NOMO-1 treated with DMSO at 0.1 percent for 48 hours (cell line): ENCODE data around the gene TMEM171.

Experiments
- DNase-seq: peaks from one replicate; lab custom pipeline; 2025; ENCODE audit not compliant: unreplicated experiment; lab: John Stamatoyannopoulos, UW

The TMEM171 gene

GRCh38 chr5:73151766-73152410 is 31.5 kb downstream of the TMEM171 start:
- DNase-seq = no peak

DNA sequence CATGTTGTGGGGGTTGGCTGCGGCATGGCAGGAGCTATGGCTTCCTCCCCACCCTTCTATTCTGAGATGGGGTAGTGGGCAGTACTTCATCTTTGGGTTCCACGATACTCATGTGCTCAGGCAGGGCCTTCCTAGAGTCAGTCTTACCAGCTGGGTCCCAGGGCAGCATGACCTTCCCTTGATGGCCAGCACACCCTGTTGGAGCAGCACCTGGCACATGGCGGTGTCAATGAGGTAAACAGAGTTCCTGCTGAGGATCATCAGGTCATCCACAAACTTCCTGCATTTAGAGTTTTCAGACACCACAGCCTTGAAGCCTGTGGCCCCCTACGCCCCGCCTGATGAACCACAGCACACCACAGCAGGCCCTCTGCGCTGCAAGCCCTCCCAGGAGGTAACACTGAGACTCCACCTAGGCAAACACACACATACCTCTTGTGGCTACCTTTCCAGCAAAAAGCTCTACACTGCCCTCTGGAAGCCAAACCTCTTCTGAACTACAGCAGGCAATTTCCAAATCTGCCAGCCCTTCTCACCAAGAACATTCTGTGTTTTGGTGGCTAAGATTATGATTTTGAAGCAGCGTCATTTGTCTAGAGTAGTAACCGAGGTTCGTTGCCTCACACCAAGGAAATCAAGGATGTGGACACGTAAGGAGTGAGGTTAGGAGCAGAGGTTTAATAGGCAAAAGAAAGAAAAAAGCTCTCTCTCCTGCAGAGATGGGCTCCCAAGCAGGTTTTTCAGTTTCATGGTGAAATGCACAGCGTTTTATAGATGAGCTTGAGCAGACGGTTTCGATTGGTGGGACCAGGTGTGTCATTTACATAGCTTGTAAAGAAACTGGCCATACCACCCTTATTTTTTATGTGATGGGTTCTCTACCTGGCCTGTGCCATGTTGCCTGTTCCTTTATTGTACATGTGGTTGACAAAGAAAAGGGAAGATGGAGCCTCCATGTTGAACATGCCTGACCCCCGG is 32.3 kb downstream of the TMEM171 start:
- DNase-seq = no peak

- peak; percentile 41 for DNase-seq
Observed at GRCh38 chr5:73153513-73153912, 33.1 kb downstream of the TMEM171 start.

DNA sequence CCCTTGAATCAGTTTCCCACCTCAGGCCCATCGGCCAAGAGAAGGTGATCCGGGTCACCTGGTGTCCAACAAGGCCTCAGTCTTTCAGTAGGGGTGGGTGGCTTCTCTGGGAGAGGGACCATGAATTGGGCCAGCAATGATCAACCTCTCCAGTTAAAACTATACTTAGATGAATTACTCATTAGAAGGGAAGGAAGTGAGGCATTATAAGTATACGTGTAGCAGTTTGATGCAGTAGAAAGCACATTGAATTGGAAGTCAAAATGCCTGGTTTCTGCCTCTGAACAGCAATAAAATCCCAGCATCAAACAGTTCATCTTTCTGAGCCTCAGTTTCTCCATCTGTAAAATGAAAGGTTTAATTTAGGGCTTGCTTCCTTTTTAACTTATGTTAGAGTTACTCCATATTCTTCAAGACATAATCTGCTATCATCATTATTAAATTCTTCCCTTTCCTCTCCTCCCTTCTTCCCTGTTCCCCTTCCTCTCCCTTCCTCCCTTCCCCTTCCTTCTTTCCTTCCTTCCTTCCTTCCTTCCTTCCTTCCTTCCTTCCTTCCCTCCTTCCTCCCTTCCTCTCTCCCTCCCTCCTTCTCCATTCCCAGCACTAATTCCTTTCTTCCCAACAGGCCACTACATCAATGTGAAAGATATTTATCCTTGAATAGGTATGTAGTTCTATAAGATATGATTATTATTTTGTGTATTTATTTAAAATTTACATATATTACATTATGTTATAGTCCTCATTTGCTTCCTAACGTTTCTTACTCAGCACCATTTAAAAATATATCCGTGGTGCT is 34.0 kb downstream of the TMEM171 start:
- no peak for DNase-seq

DNA sequence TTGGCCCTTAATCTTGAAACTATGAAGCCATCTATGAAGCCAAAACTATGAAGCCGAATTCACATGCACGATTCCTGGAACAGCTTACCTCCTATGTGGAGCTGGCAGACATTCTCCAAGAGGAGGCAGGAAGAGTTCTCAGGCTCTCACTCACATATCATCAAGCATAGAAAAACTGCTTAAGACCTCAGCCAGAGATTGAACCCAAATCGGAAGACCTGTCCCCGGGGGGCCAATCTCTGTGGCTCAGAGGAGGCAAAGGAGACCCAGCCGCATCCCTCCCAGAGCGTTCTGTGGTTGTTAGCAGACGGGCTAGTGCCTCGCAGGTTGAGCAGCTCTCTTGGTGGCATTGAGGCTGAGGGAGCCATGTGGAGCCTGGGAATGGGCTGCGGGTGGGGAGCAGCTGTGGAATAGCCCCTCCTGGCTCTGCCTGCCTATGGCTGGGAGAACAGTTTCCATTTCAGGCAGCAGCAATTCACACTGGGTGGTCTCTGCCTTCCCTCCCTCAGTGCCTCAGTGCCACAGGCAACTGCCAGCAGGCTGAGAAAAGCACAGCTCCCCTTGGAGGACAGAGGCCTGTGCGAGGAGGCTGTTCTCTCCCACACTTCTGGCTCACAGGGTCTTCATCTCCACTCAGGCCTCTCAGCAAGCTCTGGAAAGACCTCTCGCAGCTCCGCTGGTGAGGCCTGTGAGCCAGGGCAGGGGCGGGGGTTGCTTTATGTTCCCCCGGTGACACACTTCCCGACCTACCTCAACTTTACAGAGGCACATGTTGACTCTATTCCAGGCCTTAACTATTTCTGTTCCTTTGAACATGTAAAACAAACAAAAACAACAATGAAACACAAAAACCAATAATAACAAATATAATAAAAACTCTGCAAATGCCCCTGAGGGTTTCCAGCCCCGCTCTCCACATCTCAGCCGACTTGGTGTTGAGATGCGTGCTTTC is 35.2 kb downstream of the TMEM171 start:
- no peak for DNase-seq

GRCh38 chr5:73157414-73158303 is 37.3 kb downstream of the TMEM171 start:
- DNase-seq = no peak

- DNase-seq = no peak
Observed at GRCh38 chr5:73158313-73158712, 37.9 kb downstream of the TMEM171 start.

GRCh38 chr5:73160239-73160671 is 39.9 kb downstream of the TMEM171 start:
- peak; percentile 98 for DNase-seq

DNA sequence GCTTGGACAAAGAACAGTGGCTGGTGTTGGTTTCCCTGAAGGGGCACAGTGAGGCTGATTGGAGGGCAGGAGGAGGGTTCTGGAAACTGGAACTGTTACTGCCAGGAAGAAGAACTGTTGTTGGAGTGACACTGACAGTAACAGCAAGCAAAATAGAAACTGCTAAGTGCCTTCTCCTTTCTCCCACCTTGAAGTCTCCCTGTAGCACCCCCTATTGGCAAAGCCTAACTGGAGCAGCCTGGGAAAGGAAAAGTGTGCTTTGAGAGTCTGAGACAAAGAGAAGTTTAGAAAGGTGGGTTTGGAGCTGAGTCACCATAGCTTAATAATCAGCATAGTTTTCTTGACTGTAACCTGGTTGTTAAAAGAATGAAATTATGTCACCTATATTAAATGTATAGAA is 50.1 kb downstream of the TMEM171 start:
- peak; percentile 19 for DNase-seq

DNA sequence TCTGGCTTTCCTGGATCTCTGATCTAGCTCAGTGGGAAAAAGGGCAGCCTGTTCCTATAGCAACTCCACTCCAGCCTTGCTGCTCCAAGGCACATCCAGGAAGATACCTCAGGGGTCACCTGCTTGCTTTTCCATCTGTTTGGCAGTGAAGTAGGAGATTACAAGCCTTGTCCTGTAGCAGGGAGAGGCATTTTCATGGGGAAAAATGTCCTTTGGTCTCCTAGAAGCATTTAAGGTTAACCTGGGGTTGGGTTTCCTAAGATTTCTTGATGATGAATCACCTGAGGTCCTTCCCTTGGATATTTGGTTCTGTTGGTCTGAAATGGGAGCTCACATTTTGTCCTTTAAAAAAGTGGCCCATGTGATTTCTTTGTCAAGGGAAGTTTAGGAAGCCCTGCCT is 51.1 kb downstream of the TMEM171 start:
- no peak for DNase-seq

GRCh38 chr5:73172951-73173350 is 52.6 kb downstream of the TMEM171 start, which contains the start of gene TMEM174:
TSS of gene TMEM174 (plus strand) at chr5:73173193. CDS start at chr5:73173244, 51 bp downstream.
- DNase-seq = no peak

- peak; percentile 48 for DNase-seq
Observed at GRCh38 chr5:73174100-73174815, 53.9 kb downstream of the TMEM171 start.

DNA sequence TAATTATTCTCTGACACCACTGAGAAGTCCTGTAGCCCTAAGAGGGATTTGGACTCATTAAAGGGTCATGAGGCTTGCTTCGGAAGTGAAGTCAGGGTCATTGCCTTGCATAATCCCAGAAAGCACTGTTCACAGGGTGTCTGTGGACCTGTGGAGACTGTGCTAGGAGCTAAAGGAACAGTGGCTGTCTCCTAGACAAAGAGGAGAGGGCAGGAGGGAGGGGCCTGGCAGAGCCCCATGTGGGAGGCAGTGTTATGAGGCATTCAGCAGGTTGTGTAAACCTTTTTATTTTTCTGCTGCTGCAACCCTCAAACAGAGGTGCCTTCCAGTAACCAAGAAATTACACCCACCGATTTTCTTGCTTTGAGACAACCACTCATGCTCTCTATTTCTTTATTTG is 55.9 kb downstream of the TMEM171 start:
- no peak for DNase-seq

GRCh38 chr5:73178265-73178664 is 57.9 kb downstream of the TMEM171 start:
- no peak for DNase-seq

- no peak for DNase-seq
Observed at GRCh38 chr5:73179730-73180129, 59.4 kb downstream of the TMEM171 start.

DNA sequence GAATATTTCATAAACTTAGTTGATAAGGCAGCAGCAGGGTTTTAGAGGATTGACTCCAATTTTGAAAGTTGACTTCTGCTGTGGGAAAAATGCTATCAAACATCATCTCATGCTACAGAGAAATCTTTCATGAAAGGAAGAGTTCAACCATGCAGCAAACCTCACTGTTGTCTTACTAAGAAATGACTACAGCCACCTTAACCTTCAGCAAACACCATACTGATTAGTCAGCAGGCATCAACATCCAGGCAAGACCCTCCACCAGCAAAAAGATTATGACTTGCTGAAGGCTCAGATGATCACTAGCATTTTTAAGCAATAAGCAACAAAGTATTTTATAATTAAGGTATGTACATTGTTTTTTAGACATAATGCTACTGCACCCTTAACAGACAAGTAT is 60.2 kb downstream of the TMEM171 start:
- no peak for DNase-seq
